Measurements from ENCODE around the gene WNT8A. TPM values are rescaled to one million over a fixed set of nuclear protein-coding genes. Genes with fewer than 3 reads are reported as not detected.
"Not testable (repeated sequence)": the region's sequence is repeated elsewhere in the genome, so short reads cannot be mapped to it uniquely, and the experiment has no call there.

Gene WNT8A, protein sequence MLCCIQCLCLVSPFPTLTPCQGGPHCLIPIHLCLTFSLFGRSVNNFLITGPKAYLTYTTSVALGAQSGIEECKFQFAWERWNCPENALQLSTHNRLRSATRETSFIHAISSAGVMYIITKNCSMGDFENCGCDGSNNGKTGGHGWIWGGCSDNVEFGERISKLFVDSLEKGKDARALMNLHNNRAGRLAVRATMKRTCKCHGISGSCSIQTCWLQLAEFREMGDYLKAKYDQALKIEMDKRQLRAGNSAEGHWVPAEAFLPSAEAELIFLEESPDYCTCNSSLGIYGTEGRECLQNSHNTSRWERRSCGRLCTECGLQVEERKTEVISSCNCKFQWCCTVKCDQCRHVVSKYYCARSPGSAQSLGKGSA
- not detected in 2 replicates for total RNA-seq
- polyA plus RNA-seq (2012): not detected

DNA sequence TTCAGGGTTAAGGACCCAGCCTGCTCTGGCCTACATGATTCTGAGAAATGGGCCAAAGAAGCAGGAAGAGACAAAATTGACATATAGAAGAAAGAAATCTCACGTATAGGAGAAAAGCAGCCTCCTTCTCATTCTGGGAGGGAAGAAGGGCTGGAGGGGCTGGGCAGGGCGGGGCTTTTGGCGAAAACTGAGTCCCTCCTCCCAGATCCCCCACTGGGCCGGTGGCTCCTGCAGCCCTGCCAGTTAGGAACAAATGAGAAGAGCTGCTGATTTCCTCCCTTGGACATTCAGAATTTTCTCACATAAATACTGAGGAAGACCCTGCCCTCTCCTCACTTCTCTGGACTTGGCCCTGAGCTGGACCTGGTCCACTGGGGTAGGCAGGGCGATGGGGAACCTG is at the start of gene WNT8A:
WNT8A (plus strand) TSS at position 332 of the 400 bp plus-strand sequence. CDS start 95 bp downstream, outside the sequence.
- DNase-seq (ENCODE audit: low read depth): no peak

DNA sequence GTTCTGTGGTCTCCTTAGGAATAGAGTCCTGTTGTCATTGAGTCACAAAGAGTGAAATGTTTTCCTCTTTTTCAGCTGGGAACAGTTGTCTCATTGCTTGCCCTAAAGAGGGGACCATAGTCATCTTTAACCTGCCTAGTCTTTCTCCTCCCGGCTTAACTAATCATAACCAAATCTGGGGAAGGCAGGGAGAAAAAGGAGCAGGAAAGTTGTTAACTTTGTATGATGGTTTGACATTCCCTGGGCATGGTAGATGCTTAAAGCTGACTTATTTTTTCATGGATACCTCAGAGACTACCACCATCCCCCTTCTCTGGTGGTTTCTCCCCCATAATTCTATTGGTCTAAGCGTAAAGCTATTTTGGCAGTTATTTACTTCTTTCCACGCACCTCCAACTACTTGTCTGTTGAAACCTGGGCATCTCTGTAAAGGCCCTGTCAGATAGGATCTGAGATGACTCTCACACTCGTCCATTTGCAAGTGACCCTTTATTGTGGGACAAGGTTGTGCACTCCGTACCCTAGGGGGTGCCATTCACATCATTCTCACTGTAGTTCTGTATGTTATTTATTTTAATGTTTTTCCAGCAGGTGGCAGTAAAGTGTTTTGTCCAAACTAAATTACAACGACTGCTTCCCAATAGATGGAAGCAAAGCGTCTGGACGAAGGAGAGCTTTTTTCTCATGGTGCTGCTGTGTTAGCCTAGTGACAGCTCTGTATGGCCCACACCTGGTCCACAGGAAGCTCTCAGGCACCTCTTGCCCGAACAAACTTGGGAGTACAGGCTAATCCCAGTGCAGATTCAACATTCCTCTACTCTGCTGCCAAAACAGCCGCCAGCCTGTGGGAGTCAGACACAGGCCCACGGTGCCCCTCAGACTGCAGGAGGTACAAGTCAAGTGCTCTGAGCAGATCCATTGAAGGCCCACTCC is 48.0 kb upstream of the WNT8A start:
- peak; percentile 92 for DNase-seq (ENCODE audit: low read depth)

DNA sequence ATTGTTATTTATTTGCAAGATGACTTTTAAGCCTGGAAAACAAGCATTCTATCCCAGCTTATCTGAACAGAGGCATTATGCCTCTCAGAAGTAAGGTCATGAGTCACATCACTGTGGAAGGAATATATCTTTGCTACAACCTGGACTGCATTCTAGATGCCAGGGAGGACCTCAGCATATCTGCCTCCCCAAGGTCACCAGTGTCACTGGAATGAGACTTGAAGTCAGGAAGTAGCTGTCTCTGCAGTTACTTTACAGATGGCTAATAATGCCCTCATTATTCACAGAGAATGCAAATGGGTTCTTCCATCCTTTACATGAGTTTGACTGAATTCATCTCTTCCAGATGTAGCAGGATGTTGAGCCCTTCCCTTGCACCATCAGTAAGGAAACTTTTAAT is 46.6 kb upstream of the WNT8A start:
- DNase-seq (ENCODE audit: low read depth): no peak

DNA sequence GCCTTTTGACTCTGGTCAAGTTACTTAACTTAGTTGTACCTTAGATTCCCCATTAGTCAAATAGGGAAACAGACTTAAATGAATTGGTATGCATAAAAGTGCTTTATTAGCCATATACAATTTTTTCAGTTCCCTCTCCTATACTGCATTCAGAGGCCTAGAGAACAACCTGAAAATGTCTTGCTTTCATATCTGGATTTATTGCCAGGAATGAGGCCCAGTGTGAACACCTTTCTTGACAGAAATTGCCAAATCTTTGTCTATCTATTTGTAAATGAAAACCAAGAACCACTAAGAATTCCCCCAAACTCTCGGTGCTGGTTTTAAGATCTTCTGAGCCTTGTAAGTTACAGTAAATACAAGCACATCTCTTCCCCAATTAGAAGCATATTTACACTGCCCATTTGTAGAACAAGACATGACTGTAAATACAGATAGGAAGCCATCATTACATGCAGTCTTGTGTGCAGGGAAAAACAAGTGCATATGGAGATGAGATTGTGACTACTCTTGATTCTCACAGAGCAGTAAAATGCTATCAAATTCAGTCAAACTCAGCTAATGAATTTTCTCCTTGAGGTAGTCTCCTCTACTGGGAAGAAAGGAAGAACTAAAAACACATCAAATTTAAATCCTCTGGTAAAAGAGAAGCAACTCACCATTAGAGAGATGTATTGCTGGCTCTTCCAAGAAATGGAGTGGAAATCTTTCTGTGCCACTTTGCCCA is 45.8 kb upstream of the WNT8A start:
- no peak for DNase-seq (ENCODE audit: low read depth)

DNA sequence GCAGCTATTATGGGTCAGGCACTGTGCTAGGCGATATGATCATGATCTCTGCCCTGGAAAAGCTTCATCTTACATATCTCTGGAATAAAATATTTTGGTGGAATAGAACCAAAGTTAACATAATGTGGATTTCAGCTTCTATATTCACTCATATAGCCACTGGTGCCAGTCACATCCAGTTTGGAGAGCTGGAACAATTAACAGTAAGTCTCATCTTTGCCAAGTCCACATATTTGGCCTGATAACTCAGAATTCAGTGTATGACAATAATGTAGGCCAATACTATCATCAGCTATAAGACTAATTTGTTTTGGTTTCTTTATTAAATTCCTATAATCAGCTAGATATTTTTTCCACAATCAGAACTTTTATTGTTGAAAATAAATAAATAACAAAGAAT is 45.0 kb upstream of the WNT8A start:
- DNase-seq (ENCODE audit: low read depth): no peak

DNA sequence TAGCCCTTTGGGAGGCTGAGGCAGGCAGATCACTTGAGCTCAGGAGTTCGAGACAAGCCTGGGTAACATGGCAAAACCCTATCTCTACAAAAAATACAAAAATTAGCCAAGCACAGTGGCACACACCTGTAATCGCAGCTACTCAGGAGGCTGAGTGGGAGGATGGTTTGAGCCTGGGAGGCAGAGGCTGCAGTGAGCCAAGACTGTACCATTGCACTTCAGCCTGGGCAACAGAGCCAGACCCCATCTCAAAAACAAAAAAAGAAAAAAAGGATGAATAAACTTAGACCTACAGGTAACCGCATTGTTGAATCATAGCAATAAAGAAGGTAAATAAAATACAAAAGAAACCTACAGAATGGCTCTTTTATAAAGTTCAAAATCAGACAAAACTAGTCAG is 38.5 kb upstream of the WNT8A start:
- DNase-seq (ENCODE audit: low read depth): not testable (repeated sequence)

DNA sequence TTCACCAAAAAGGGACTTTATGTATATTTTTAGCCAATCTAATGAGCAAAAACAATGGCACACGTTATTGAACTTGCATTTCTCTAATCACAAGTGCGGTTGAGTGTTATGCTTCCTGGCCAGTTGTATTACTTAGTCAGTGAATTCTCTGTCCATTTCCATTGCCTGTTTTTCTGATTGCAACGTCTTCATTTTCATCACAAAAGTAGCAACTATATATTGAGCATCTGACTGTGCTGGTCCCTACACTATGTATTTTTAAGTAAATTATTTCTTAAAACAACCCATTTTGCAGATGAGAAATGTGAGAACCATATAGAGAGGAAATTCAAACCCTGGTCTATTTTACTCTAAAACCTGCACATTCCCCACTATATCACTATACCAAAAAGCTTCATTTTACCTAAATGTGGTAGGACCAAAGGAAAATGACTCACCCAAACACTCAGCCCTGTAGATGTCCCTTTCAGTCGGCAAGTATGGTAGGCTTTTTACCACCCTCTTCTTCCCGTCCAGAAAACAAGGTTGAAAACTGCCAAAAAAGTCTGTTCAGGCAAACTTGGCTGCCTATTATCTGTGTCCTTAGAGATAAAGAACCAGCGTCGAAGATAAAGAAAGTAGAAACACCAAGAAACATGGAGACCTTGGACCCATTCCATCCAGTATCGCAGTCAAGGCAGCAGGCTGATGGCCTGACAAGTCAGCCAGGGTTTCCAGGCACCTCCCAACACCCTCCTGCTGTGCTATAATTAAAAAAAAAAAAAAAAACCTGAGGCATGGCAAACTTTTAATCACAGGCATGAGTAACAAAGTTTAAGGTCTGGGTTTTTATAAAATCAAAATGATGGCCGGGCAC is 32.2 kb upstream of the WNT8A start:
- DNase-seq (ENCODE audit: low read depth): no peak

DNA sequence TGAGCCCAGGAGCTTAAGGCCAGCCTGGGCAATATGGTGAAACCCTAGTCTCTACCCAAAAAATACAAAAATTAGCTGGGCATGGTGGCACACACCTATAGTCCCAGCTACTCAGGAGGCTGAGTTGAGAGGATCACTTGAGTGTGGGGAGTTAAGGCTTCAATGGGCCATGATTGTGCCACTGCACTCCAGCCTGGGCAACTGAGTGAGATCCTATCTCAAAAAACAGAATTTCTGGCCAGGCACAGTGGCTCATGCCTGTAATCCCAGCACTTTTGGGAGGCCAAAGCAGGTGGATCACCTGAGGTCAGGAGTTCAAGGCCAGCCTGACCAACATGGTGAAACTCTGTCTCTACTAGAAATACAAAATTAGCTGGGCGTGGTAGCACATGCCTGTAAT is 31.1 kb upstream of the WNT8A start:
- not testable (repeated sequence) for DNase-seq (ENCODE audit: low read depth)

DNA sequence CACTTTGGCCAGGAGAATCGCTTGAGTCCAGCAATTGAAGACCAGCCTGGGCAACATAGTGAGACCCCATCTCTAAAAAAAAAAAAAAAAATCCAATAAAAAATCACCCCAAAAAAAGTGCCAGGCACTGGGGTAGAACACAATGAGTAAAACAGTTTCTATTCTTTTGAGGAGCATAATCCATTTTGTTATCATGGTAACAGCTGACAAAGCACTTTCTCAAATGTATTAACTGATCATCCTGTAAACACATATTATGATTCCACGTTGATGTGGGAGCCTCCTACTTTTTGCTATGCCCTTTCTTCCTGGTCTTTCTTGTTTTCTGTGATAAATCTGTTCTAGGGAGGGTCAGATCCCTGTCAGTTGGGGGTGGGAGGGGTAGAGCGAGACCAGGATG is 30.3 kb upstream of the WNT8A start:
- DNase-seq (ENCODE audit: low read depth): no peak

DNA sequence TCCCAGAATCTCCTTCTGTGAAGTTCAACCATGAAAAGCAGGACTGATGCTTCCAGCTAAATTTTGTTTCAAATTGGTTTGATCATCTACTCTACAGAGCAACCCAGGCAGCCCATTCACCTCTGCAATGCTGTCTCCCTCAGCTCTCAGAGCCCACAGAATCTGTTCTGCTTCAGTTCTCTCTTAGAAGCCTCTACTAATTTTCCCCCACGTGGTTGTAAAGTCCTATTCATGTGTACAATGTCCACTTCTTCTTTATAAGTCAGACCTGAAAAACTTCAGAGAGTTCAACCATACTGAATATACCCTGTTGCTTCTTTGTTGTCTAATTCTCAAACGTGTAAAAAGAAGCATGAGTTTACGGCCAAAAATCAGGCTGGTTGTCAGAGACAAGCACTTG is 29.6 kb upstream of the WNT8A start:
- DNase-seq (ENCODE audit: low read depth): no peak

DNA sequence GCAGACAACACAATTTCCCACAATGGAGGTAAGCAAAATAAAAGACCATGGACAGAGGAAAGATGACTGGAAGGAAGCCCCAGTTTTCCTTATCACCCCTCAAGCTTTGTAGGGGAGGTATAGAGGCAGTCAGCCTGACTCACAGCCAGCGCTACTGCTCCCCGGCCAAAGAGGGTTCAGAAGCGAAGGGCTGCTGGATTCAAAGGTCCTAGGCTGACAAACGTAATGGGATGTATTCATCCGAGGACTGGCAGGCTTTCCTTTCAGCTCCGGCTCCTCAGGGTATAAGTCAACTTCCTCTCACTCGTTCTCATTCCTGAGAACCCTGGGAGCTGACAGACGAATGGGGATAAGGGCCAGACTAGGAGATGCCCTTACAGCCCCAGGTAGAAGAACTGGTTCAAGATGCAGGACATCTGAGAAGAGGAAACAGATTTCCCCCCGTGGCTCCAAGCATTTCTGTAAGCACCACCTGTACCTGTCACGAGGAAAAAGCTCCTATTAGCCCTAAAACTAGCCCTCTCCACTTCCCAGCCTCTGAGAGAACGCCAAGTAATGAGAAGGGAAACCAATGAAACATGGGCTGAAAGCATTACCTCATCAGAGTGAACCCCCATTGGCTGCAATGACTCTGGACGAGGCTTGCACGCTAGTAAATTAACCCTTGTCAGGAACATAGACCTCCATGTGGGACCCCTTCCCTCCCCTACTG is 28.8 kb upstream of the WNT8A start:
- no peak for DNase-seq (ENCODE audit: low read depth)

DNA sequence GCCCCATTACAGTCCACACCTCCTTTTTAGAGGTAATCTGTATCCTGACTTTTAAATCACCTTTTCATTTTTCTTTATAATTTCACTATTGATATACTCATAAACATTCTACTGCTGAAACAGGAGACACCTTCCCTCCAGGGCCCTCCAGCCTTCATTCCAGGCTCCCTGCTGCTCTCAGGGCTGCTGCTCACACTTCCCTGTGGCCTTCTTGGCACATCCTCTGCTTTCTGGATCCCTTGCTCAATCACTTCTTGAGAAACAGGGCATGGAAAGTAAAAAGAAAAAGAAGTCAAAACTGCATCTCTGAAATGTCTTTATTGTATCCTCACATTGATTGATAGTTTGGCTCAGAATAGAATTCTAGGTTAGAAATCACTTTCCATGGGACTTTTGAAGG is 19.3 kb upstream of the WNT8A start:
- no peak for DNase-seq (ENCODE audit: low read depth)

DNA sequence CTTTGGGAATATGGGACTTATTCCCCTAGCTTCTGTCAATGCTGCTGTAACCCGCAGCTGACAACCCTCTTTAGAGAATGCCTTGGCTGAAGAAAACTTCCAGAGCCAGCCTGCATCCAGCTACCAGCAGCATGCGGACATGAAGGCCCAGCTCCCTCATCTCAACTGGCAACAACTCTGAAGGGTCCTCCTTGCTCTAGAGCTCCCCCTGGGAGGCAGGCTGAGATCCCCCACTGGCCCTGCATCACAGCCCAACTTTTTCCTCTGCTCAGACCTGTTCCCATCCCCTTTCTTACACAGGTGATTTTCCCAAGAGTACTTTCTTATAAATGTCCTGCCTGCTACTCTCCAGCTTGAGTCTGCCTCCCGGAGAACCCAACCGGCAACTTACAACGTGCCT is 18.7 kb upstream of the WNT8A start:
- DNase-seq (ENCODE audit: low read depth): no peak

DNA sequence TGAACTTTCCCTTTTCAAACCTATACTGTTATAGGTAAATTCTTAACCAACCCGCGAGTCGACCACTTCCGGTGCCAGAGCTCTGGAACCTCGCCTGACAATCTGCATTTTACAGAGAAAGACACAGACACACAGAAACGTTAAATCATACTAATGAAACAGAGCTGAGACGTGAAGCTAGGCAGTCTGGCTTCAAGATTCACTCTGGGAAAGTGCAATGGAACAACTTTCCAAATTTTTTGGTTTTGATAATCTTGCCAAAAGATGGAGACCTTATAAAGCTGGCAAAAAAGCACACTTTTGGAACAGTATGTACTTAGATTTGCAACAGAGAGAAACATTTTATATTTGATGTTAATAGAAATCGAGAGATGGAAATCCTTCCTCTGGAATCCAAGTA is 15.9 kb upstream of the WNT8A start:
- DNase-seq (ENCODE audit: low read depth): no peak

DNA sequence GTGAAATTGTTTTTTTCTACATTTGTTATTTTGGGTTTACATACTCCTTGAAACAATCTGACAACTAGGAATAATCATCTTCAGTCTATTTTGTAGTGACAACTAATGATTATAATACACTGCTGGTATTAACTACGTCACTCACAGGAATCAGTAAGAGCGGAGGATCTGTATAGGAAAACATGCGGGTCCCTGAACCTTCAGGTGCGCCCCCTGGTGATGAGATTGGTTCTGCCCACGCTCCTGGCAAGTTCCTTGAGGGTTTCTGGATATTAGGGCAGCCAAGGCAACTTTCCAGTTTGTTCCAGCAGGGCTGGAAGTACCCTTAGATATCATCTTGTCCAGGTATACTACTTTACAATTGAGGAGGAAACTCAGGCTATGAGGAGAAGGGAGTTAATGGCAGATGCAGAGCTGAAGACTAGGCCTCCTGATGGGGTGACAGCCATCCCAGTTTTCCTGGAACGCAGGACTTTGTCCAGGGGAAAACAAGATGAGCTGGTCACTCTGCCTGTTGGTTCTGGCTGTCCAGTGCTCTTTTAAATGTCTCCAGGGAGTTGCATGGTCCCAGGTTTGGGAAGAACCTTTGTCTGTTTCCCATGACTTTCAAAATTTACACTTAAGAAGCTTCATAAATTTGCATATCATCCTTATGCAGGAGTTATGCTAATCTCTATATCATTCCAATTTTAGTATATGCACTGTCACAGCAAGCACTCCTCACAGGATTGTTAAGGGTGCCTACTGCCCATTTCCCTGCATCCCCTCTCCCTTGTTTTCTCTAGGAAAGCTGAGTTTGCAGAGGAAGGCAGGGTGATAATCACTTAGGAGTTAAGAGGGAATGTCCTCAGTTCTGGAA is 14.9 kb upstream of the WNT8A start:
- DNase-seq (ENCODE audit: low read depth): peak; percentile 80

DNA sequence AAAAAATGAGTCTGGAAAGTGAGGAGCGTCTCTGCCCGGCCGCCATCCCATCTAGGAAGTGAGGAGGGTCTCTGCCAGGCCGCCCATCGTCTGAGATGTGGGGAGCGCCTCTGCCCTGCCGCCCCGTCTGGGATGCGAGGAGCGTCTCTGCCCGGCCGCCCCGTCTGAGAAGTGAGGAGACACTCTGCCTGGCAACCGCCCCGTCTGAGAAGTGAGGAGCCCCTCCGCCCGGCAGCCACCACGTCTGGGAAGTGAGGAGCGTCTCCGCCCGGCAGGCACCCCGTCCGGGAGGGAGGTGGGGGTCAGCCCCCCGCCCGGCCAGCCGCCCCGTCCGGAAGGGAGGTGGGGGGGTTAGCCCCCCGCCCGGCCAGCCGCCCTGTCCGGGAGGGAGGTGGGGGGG is 13.8 kb upstream of the WNT8A start:
- not testable (repeated sequence) for DNase-seq (ENCODE audit: low read depth)

DNA sequence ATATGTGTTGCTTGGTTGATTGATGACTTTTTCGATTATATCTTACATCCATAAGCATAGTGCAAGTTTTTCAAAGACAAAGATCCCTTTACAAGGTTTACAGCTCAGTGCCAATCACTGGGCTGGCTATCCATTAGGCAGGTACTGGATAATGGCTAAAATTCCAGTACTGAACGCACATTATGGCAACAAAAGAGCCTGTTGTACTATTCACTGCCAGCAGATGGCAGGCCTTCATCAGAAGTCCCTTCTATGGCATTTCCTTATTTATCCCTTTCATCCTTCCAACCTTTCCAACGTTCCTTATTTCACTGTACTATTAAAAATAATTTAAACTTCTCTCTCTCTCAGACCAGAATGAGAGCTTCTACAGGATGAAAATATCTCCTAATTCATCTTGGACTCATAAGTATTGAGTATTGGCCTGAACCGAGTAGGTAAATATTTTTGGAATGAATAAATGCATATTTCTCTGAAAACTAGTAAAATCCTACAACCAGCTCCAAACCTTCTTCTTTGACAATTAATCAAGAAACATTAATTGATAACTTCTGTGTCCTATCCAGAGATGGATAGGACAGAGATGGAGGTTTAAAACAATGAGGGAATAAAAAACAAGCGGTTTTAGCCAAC is 6.7 kb upstream of the WNT8A start:
- DNase-seq (ENCODE audit: low read depth): peak; percentile 67

DNA sequence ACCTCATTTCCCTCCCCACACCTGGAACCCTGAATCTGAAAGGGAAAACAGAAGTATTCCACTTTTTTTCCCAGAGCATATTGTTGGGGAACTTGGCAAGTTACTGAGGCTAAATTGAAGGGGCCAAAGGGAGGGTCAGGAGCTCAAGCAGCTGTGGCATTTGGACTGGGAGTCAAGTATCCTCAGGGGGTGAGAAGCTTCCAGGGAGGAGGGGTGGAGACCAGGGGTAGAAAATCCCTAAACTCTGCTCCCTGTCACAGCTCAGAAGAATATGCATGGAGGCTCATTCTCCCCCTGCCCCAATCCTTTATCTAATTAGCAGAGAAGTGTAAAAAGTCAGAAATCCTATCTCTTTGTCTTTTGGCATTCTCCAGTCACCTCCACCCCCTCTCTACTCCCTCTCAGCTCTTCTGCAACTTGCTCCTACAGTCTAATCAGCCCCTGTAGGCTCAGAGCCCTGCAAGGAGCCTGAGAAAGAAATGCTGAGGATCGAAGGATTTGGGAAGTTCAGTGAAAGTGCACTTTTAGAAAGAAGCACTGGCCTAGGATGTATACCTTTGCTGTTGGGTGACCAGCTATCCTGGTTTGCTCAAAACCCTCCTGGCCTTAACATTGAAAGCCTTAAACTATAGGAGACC is 5.7 kb upstream of the WNT8A start:
- no peak for DNase-seq (ENCODE audit: low read depth)

Measured in myocyte (in vitro differentiated cells).